ENCODE results near the gene SORCS2.

DNA sequence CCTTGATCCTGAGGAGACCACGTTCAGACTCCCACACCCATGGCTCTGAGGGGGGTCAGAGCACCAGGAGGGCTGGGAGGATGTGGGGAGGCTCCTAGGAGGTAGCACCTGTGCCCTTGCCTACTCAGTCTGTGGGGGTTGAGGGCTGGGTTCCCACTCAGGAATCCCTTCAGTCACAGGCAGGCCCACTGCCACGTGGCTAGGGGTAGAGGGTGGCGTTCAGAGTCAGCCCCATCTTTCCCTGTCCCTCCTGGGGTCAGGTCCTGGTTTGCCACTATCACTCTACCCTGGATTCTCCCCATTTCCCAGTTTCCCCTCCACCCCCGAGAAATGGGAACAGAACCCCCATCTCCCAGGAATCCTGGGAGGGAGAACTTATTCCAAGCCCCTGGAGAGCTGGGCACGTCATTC, 131.1 kb downstream of the SORCS2 start:
- TF ChIP-seq CTCF (IDR thresholded peaks at IDR 0.05) (no peak), POLR2A (IDR thresholded peaks at IDR 0.05) (no peak)
